ENCODE results near the gene EBI3. TPM values are rescaled to one million over a fixed set of nuclear protein-coding genes. Genes with fewer than 3 reads are reported as not detected.

The EBI3 gene
- total and polyA plus RNA-seq, 2 of the 13 experiments (the other 11 are each of a cell fraction or from before 2014, with no cell fraction given), result 3.4 TPM; not detected in 1

DNA sequence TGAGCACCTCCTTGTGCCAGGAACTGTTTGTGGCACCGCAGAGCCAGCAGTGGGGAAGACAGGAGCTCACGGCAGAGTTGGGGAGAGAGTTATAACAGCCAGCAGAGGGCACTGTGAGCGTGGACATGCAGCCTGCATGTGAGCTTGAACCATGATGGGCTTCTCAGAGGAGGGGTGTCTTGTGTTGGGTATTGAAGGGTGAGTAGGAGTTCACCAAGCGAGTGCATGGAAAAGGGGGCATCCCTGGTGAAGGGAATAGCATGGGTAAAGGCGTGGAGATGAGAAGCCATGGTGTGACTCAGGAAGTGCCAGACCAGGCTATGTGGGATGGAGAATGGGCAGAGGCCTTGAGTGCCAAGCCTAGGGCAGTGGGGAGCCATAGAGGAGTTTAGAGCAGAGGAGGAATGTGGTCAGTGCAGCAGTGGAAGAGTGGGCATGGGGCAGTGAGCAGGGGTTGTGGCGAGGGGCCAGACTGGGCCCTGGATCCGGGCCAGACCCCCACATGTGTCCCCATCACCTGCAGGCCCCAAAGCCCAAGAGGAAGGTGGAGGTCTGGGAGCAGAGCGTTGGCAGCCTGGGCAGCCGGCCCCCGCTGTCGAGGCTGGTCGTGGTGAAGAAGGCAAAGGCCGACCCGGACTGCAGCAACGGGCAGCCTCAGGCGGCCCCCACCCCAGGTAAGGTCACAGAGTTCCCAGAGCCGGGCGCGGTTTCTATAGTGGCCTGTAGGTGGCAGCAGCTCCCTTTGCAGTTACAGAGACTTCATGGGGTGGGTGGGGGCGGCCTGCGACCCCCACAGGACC, 38.0 kb downstream of the EBI3 start (continued):
- TF ChIP-seq, protein P1, sequence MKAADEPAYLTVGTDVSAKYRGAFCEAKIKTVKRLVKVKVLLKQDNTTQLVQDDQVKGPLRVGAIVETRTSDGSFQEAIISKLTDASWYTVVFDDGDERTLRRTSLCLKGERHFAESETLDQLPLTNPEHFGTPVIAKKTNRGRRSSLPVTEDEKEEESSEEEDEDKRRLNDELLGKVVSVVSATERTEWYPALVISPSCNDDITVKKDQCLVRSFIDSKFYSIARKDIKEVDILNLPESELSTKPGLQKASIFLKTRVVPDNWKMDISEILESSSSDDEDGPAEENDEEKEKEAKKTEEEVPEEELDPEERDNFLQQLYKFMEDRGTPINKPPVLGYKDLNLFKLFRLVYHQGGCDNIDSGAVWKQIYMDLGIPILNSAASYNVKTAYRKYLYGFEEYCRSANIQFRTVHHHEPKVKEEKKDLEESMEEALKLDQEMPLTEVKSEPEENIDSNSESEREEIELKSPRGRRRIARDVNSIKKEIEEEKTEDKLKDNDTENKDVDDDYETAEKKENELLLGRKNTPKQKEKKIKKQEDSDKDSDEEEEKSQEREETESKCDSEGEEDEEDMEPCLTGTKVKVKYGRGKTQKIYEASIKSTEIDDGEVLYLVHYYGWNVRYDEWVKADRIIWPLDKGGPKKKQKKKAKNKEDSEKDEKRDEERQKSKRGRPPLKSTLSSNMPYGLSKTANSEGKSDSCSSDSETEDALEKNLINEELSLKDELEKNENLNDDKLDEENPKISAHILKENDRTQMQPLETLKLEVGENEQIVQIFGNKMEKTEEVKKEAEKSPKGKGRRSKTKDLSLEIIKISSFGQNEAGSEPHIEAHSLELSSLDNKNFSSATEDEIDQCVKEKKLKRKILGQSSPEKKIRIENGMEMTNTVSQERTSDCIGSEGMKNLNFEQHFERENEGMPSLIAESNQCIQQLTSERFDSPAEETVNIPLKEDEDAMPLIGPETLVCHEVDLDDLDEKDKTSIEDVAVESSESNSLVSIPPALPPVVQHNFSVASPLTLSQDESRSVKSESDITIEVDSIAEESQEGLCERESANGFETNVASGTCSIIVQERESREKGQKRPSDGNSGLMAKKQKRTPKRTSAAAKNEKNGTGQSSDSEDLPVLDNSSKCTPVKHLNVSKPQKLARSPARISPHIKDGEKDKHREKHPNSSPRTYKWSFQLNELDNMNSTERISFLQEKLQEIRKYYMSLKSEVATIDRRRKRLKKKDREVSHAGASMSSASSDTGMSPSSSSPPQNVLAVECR (CRISPR knock-in tag; IDR thresholded peaks at IDR 0.05; ENCODE audit: borderline replicate concordance), result peak; percentile 20; the same call in 1 of the 2 replicates

DNA sequence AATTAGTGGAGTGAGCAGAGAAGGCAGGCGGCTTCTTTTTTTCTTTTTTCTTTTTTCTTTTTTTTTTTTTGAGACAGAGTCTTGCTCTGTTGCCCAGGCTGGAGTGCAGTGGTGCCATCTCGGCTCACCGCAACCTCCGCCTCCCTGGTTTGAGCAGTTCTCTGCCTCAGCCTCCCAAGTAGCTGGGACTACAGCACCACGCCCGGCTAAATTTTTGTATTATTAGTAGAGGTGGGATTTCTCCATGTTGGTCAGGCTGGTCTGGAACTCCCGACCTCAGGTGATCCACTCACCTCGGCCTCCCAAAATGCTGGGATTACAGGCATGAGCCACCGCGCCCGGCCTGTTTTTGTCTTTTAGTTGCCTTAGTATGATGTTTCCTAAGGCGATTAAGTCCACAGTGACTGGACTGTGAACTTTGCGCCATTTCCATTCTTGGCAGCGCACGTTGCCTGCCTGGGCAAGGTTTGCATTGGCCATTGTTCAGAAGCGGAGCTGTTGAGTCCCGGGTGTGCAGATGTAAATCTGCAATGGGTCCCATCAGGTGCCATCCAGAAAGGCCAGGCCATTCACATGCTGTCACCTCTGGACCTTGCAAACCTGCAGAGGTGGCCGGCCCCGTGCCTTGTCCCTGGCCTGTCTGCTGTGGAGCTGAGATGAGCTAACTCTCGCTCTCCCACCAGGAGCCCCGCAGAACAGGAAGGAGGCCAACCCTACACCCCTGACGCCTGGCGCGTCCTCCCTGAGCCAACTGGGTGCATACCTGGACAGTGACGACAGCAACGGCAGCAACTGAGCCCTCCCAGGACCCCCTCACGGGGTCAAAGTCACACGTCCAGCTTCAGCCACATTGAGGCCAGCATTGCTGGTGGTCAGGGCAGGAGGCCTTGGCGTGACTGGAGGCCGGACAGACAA, 38.8 kb downstream of the EBI3 start:
- intact Hi-C loops (cut with micrococcal nuclease; ENCODE audit: unreplicated experiment), result loop anchor here (1.0 to 5.0 kb wide), 4 partner anchors 43 to 134 kb away; partner anchors contain the start of genes CHAF1A, MPND and SH3GL1
- in situ Hi-C loops (cut with HindIII; ENCODE audit: extremely low pct_ligation_motif_present, low pct_unique_long_range_greater_than_20kb), result loop anchor here (5.0 kb wide), 1 partner anchor 84 kb away; no protein-coding TSS in a partner anchor
- WGBS (ENCODE audit: low lambda C conversion rate), result 73% methylated on average over 23 of the region's 30 CpGs
- H3K4me3 ChIP-seq (replicated peaks in 1 of 3; ENCODE audit: insufficient read depth in 1 of 3, low read depth in 2 of 3, low read length in 3 of 3), result no peak overlapping the region
- H3K27me3 ChIP-seq (ENCODE audit: control insufficient read depth in 1 of 2, insufficient read depth in 2 of 2, low read length in 2 of 2), result no peaks in the 10 kb centered on the region
- DNase-seq (ENCODE audit: low spot score) (peak; percentile 69), ATAC-seq (peak; percentile 39), FAIRE-seq (no peak)
- CTCF ChIA-PET (ENCODE audit: low intra/inter-chr PET ratio, low total read pairs), result interaction anchor here (1.5 to 3.2 kb wide), 2 partner anchors 85 to 132 kb away, joined by 6 to 41 read pairs; partner anchors contain the start of gene SH3GL1
- no peak overlapping the region for H3K4me2 ChIP-seq (ENCODE audit: low read depth, low read length)
- H3K9ac ChIP-seq (ENCODE audit: insufficient read depth, low read depth, low read length), result no peak overlapping the region
- no peaks in the 10 kb centered on the region for H4K20me1 ChIP-seq (ENCODE audit: insufficient read depth, low read length)
- BruUV-seq (replicated peaks), result TSS peak; percentile 61
- peaks cover 20% of the 10 kb centered on the region for H3K4me1 ChIP-seq (ENCODE audit: insufficient read depth, low read length)
- peak overlapping the region; percentile 73 for H3K27ac ChIP-seq (ENCODE audit: extremely low read length, insufficient read depth, low read length)
- H3K36me3 ChIP-seq (replicated peaks in 1 of 2; ENCODE audit: control insufficient read depth in 1 of 2, insufficient read depth in 2 of 2, low read length in 2 of 2), result peaks cover 7 to 11% of the 10 kb centered on the region in 2 experiments; a peak in 3 of 5 replicates
- POLR2A ChIA-PET, result interaction anchor here (0.7 to 2.8 kb wide), 10 partner anchors 16 to 189 kb away, joined by 3 to 23 read pairs (median 5); partner anchors contain the start of genes MPND, STAP2, UBXN6 and YJU2
- H3K9me3 ChIP-seq (ENCODE audit: low read length), result no peaks in the 10 kb centered on the region
- no peaks in the 10 kb centered on the region for H3K79me2 ChIP-seq (ENCODE audit: insufficient read depth, low read length)
- no peak overlapping the region for H2AFZ ChIP-seq (ENCODE audit: low read length)
- 0 out of 2 replicates have a peak, but pooled peaks have one; percentile 40 for TF ChIP-seq AHR (CRISPR knock-in tag; IDR thresholded peaks at IDR 0.05)
- TF ChIP-seq LCORL (IDR thresholded peaks at IDR 0.05), result no peak
- TF ChIP-seq LCORL (CRISPR knock-in tag; IDR thresholded peaks at IDR 0.05), result peak; percentile 23; the same call in 1 of the 2 replicates
- TF ChIP-seq SRSF1 (optimal IDR thresholded peaks at IDR 0.05; ENCODE audit: low read depth, low read length), result no peak
- TF ChIP-seq SYNCRIP (IDR thresholded peaks at IDR 0.05; ENCODE audit: insufficient read depth, low read depth, low read length), result no peak
- no peak for TF ChIP-seq ZNF274 (CRISPR knock-in tag; IDR thresholded peaks at IDR 0.05)
- TF ChIP-seq, protein P2, sequence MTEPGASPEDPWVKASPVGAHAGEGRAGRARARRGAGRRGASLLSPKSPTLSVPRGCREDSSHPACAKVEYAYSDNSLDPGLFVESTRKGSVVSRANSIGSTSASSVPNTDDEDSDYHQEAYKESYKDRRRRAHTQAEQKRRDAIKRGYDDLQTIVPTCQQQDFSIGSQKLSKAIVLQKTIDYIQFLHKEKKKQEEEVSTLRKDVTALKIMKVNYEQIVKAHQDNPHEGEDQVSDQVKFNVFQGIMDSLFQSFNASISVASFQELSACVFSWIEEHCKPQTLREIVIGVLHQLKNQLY (CRISPR knock-in tag; IDR thresholded peaks at IDR 0.05), result no peak
- TF ChIP-seq ZZZ3 (CRISPR knock-in tag; IDR thresholded peaks at IDR 0.05; ENCODE audit: borderline replicate concordance), result no peak
- TF ChIP-seq ZBTB38 (CRISPR knock-in tag; IDR thresholded peaks at IDR 0.05), result peak; percentile 16; the same call in 1 of the 2 replicates
- no peak for TF ChIP-seq SALL1 (CRISPR knock-in tag; IDR thresholded peaks at IDR 0.05)
- TF ChIP-seq, protein P3, sequence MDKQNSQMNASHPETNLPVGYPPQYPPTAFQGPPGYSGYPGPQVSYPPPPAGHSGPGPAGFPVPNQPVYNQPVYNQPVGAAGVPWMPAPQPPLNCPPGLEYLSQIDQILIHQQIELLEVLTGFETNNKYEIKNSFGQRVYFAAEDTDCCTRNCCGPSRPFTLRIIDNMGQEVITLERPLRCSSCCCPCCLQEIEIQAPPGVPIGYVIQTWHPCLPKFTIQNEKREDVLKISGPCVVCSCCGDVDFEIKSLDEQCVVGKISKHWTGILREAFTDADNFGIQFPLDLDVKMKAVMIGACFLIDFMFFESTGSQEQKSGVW (CRISPR knock-in tag; IDR thresholded peaks at IDR 0.05; ENCODE audit: borderline replicate concordance), result no peak
- TF ChIP-seq NCOA2 (CRISPR knock-in tag; IDR thresholded peaks at IDR 0.05), result no peak
